ENCODE results near the gene STX17. TPM values are rescaled to one million over a fixed set of nuclear protein-coding genes. Genes with fewer than 3 reads are reported as not detected.

Gene STX17
- total and polyA plus RNA-seq, 2 of the 13 experiments (the other 11 are each of a cell fraction or from before 2014, with no cell fraction given), result 8.3 to 25.7 TPM

- Histone ChIP-seq H3K9me3 (ENCODE audit: low read length) (no peaks in the 10 kb centered on the region), H4K20me1 (ENCODE audit: insufficient read depth, low read length) (no peaks in the 10 kb centered on the region), H3K4me1 (ENCODE audit: insufficient read depth, low read length) (no peaks in the 10 kb centered on the region), H3K27me3 (ENCODE audit: control insufficient read depth in 1 of 2, insufficient read depth in 2 of 2, low read length in 2 of 2) (no peaks in the 10 kb centered on the region), H3K4me3 (replicated peaks in 1 of 3; ENCODE audit: insufficient read depth in 1 of 3, low read depth in 2 of 3, low read length in 3 of 3) (no peak overlapping the region), H2AFZ (ENCODE audit: low read length) (no peak overlapping the region), H3K4me2 (ENCODE audit: low read depth, low read length) (no peak overlapping the region), H3K36me3 (replicated peaks in 1 of 2; ENCODE audit: control insufficient read depth in 1 of 2, insufficient read depth in 2 of 2, low read length in 2 of 2) (peaks cover 9 to 49% of the 10 kb centered on the region in 2 experiments), H3K9ac (ENCODE audit: insufficient read depth, low read depth, low read length) (no peak overlapping the region), H3K79me2 (ENCODE audit: insufficient read depth, low read length) (no peaks in the 10 kb centered on the region), H3K27ac (ENCODE audit: extremely low read length, insufficient read depth, low read length) (no peak overlapping the region)
- intact Hi-C loops (cut with micrococcal nuclease; ENCODE audit: unreplicated experiment) (no loop called here), in situ Hi-C loops (cut with HindIII; ENCODE audit: extremely low pct_ligation_motif_present, low pct_unique_long_range_greater_than_20kb) (no loop called here)
- TF ChIP-seq NR3C1 (CRISPR knock-in tag; IDR thresholded peaks at IDR 0.05), result no peak
- CTCF ChIA-PET (ENCODE audit: low intra/inter-chr PET ratio, low total read pairs), result no interaction called here
- WGBS (ENCODE audit: low lambda C conversion rate), result 93% methylated on average over 1 of the region's 1 CpG
- BruUV-seq (replicated peaks), result no TSS peak
- ATAC-seq, result no peak
- DNase-seq (ENCODE audit: low spot score), result no peak
- POLR2A ChIA-PET, result no interaction called here
- no peak for FAIRE-seq
Measured at GRCh38 chr9:99916650-99917049, 10.2 kb downstream of the STX17 start.

- in situ Hi-C loops (cut with HindIII; ENCODE audit: extremely low pct_ligation_motif_present, low pct_unique_long_range_greater_than_20kb) (no loop called here), intact Hi-C loops (cut with micrococcal nuclease; ENCODE audit: unreplicated experiment) (no loop called here)
- ChIA-PET POLR2A (no interaction called here), CTCF (ENCODE audit: low intra/inter-chr PET ratio, low total read pairs) (no interaction called here)
- DNase-seq (ENCODE audit: low spot score) (no peak), FAIRE-seq (no peak), ATAC-seq (no peak)
- H3K79me2 ChIP-seq (ENCODE audit: insufficient read depth, low read length), result no peaks in the 10 kb centered on the region
- no peak overlapping the region for H3K4me2 ChIP-seq (ENCODE audit: low read depth, low read length)
- no peaks in the 10 kb centered on the region for H3K27me3 ChIP-seq (ENCODE audit: control insufficient read depth in 1 of 2, insufficient read depth in 2 of 2, low read length in 2 of 2)
- H3K4me3 ChIP-seq (replicated peaks in 1 of 3; ENCODE audit: insufficient read depth in 1 of 3, low read depth in 2 of 3, low read length in 3 of 3), result no peak overlapping the region
- H3K36me3 ChIP-seq (replicated peaks in 1 of 2; ENCODE audit: control insufficient read depth in 1 of 2, insufficient read depth in 2 of 2, low read length in 2 of 2), result peaks cover 11 to 61% of the 10 kb centered on the region in 2 experiments
- BruUV-seq (replicated peaks), result no TSS peak
- no peak overlapping the region for H3K27ac ChIP-seq (ENCODE audit: extremely low read length, insufficient read depth, low read length)
- 91% methylated on average over 3 of the region's 3 CpGs for WGBS (ENCODE audit: low lambda C conversion rate)
- no peaks in the 10 kb centered on the region for H4K20me1 ChIP-seq (ENCODE audit: insufficient read depth, low read length)
- no peak for TF ChIP-seq ZNF562 (CRISPR knock-in tag; IDR thresholded peaks at IDR 0.05; ENCODE audit: borderline replicate concordance)
- no peak for TF ChIP-seq GMEB2 (CRISPR knock-in tag; IDR thresholded peaks at IDR 0.05; ENCODE audit: low read depth)
- no peak for TF ChIP-seq ARID5B (CRISPR knock-in tag; IDR thresholded peaks at IDR 0.05)
- 0 out of 2 replicates have a peak, but pooled peaks have one; percentile 21 for TF ChIP-seq ZNF121 (CRISPR knock-in tag; IDR thresholded peaks at IDR 0.05)
- no peaks in the 10 kb centered on the region for H3K4me1 ChIP-seq (ENCODE audit: insufficient read depth, low read length)
- H3K9ac ChIP-seq (ENCODE audit: insufficient read depth, low read depth, low read length), result no peak overlapping the region
- H3K9me3 ChIP-seq (ENCODE audit: low read length), result no peaks in the 10 kb centered on the region
- H2AFZ ChIP-seq (ENCODE audit: low read length), result no peak overlapping the region
Measured at GRCh38 chr9:99918134-99918533, 11.7 kb downstream of the STX17 start.

Data from HepG2 (cell line).